Measurements from ENCODE around the gene PSPH.
"Not testable (repeated sequence)": the region's sequence is repeated elsewhere in the genome, so short reads cannot be mapped to it uniquely, and the experiment has no call there.

The PSPH gene

DNA sequence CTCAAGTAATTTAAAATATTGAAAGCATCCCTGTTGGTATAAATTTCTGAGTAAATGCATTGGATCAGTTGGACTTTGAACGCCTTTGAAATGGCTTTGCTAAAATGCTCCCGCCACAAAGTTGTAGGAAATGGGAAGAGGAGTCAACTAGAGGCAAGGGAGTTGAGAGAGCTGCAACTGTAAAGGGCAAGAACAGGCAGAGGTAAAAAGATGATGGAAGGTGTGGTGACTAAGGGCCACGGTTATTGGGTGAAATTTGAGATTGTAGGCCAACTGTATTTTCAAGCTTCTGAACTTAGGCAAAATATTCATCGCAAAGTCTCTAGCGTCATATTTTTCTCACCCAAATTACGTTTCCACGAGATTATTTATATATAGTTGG, 12.2 kb upstream of the PSPH start:
- H3K9me3 Mint-ChIP-seq = peaks cover 3% of the 10 kb centered on the region
- H3K27me3 Mint-ChIP-seq (ENCODE audit: low read depth, poor library complexity) = no peaks in the 10 kb centered on the region
- H3K4me3 Mint-ChIP-seq = peak overlapping the region; percentile 91
- peaks cover 52% of the 10 kb centered on the region for H3K36me3 Mint-ChIP-seq (ENCODE audit: low read depth)
- peak overlapping the region; percentile 97 for H3K27ac Mint-ChIP-seq
- peaks cover 23% of the 10 kb centered on the region for H3K4me1 Mint-ChIP-seq
- TF ChIP-seq, protein P1, sequence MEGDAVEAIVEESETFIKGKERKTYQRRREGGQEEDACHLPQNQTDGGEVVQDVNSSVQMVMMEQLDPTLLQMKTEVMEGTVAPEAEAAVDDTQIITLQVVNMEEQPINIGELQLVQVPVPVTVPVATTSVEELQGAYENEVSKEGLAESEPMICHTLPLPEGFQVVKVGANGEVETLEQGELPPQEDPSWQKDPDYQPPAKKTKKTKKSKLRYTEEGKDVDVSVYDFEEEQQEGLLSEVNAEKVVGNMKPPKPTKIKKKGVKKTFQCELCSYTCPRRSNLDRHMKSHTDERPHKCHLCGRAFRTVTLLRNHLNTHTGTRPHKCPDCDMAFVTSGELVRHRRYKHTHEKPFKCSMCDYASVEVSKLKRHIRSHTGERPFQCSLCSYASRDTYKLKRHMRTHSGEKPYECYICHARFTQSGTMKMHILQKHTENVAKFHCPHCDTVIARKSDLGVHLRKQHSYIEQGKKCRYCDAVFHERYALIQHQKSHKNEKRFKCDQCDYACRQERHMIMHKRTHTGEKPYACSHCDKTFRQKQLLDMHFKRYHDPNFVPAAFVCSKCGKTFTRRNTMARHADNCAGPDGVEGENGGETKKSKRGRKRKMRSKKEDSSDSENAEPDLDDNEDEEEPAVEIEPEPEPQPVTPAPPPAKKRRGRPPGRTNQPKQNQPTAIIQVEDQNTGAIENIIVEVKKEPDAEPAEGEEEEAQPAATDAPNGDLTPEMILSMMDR (IDR thresholded peaks at IDR 0.05) = no peak
- DNase-seq = no peak

DNA sequence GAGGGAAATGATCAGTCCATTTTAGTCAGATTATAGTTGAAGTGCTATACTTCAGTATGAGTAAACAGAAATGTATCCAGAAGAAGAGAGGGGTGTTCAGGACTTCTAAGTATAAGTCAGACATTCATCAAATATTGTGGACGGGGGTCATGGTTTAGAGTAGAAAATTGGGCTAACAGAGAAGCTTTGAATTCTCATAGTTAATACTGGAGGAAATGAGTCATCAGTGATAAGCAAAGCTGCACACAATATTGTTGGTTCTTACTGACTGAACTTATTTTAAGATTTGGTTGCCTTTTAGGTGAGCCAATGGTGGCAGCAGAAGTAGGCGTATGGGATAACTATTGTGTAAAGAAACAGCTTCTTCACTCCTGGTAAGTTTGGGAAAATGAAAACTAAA, 11.1 kb upstream of the PSPH start:
- DNase-seq = no peak
- Mint-ChIP-seq H3K4me3 (peak overlapping the region; percentile 8), H3K27ac (peak overlapping the region; percentile 88)

DNA sequence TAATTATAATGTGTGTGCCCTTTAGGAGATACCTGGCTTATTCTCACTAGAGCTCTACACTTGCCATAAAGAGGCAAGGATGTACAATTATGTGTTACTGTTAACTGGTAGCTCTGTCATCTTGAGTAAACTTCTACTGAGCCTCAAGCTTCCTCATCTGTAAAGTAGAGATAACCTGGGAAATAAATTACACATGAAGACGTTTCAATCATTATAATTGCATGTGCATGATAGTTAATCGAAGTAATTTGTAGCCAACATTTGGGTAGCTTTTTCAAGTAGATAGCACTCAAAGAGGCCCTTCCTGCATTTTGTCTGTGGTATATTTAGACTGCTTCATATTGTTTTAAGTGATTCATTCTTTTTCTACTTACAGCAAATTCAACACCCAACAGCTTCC, 2.7 kb upstream of the PSPH start:
- H3K36me3 Mint-ChIP-seq (ENCODE audit: low read depth) = peaks cover 53% of the 10 kb centered on the region
- H3K27me3 Mint-ChIP-seq (ENCODE audit: low read depth, poor library complexity) = no peaks in the 10 kb centered on the region
- TF ChIP-seq, protein P1 (IDR thresholded peaks at IDR 0.05) = no peak
- peaks cover 40% of the 10 kb centered on the region for H3K4me1 Mint-ChIP-seq
- no peak overlapping the region for H3K27ac Mint-ChIP-seq
- no peak for DNase-seq
- H3K9me3 Mint-ChIP-seq = no peaks in the 10 kb centered on the region
- peak overlapping the region; percentile 74 for H3K4me3 Mint-ChIP-seq

More for the DNA sequence above, 11.1 kb upstream of the PSPH start:
- TF ChIP-seq, protein P1 (IDR thresholded peaks at IDR 0.05) = no peak
- H3K9me3 Mint-ChIP-seq = peaks cover 3% of the 10 kb centered on the region
- peaks cover 23% of the 10 kb centered on the region for H3K4me1 Mint-ChIP-seq
- H3K36me3 Mint-ChIP-seq (ENCODE audit: low read depth) = peaks cover 58% of the 10 kb centered on the region
- H3K27me3 Mint-ChIP-seq (ENCODE audit: low read depth, poor library complexity) = no peaks in the 10 kb centered on the region

DNA sequence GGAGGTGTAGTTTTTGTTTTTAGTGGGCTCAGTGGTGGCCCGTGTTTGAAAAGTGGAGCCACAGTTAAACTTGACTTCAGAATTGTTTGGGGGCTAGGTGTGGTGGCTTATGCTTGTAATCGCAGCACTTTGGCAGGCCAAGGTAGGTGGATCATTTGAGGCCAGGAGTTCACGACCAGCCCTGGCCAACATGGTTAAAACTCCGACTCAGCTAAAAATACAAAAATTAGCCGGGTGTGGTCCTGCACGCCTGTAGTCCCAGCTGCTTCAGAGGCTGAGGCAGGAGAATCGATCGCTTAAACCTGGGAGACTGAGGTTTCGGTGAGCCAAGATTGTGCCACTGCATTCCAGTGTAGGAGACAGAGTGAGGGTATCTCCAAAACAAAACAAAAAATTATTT, 2.1 kb upstream of the PSPH start:
- DNase-seq = no peak
- peak overlapping the region; percentile 80 for H3K27ac Mint-ChIP-seq
- peak overlapping the region; percentile 97 for H3K4me3 Mint-ChIP-seq
- TF ChIP-seq, protein P1 (IDR thresholded peaks at IDR 0.05) = no peak
- H3K9me3 Mint-ChIP-seq = no peaks in the 10 kb centered on the region
- no peaks in the 10 kb centered on the region for H3K27me3 Mint-ChIP-seq (ENCODE audit: low read depth, poor library complexity)
- peaks cover 42% of the 10 kb centered on the region for H3K4me1 Mint-ChIP-seq
- H3K36me3 Mint-ChIP-seq (ENCODE audit: low read depth) = peaks cover 47% of the 10 kb centered on the region

DNA sequence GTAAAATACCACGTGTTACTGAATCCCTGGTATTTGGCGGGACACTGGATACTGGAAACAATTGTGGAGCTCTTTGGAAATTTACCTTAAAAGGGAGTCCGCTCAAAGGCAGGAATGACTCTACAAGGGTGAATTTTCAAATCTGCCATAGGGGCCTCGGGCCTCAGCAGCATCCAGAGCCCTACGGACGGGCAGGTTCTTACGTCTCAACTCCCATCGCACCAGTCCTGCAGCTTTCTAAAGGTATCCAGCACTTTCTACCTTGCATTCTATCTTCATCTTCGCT, 248 bp downstream of the PSPH start:
- TF ChIP-seq, protein P1 (IDR thresholded peaks at IDR 0.05) = no peak
- Mint-ChIP-seq H3K4me3 (peak overlapping the region; percentile 97), H3K27me3 (ENCODE audit: low read depth, poor library complexity) (no peaks in the 10 kb centered on the region)

DNA sequence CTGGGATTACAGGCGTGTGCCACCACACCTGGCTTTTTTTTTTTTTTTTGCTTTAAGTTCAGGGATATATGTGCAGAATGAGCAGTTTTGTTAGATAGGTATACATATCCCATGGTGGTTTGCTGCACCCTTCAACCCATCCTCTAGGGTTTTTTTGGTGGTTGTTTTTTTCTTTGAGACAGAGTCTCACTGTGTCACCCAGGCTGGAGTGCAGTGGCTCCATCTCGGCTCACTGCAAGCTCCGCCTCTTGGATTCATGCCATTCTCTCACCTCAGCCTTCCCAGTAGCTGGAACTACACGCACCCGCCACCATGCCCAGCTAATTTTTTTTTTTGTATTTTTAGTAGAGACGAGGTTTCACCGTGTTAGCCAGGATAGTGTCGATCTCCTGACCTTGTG, 2.5 kb downstream of the PSPH start:
- peak overlapping the region; percentile 45 for H3K27ac Mint-ChIP-seq
- H3K9me3 Mint-ChIP-seq = not testable (repeated sequence)
- peaks cover 12% of the 10 kb centered on the region for H3K36me3 Mint-ChIP-seq (ENCODE audit: low read depth)

More for the DNA sequence above, 248 bp downstream of the PSPH start:
- Mint-ChIP-seq H3K36me3 (ENCODE audit: low read depth) (peaks cover 27% of the 10 kb centered on the region), H3K9me3 (no peaks in the 10 kb centered on the region), H3K27ac (peak overlapping the region; percentile 99), H3K4me1 (peaks cover 50% of the 10 kb centered on the region)
- DNase-seq = no peak

More for the DNA sequence above, 2.5 kb downstream of the PSPH start:
- H3K4me3 Mint-ChIP-seq; H3K27me3 Mint-ChIP-seq (ENCODE audit: low read depth, poor library complexity); DNase-seq: not testable (repeated sequence)
- peaks cover 40% of the 10 kb centered on the region for H3K4me1 Mint-ChIP-seq

All from nephron progenitor cell (in vitro differentiated cells).